MM.1S (cell line): ENCODE data around the gene NUSAP1.
"Not testable (repeated sequence)": the region's sequence is repeated elsewhere in the genome, so short reads cannot be mapped to it uniquely, and the experiment has no call there.

Source experiments
- DNase-seq: peaks from one replicate; pipeline ENCODE4 v3.0.0-alpha.2; 2015
- H2AFZ ChIP-seq: fragments of 300-600 bp; sonication (generic); 2 replicates; pipeline ENCODE4 v1.6.0; 2016; ENCODE audit warnings: antibody characterized with exemption, low read length
- H3F3A ChIP-seq: fragments of 300-600 bp; sonication (generic); 2 replicates; pipeline ENCODE4 v1.6.1; 2016; ENCODE audit warnings: mild to moderate bottlenecking, antibody characterized with exemption, low read length, moderate library complexity, mixed read lengths; ENCODE audit not compliant: insufficient read depth
- H3K27ac ChIP-seq: fragments of 300-600 bp; sonication (generic); 2 replicates; pipeline ENCODE4 v1.5.1; 2016; ENCODE audit warnings: mild to moderate bottlenecking, low read length
- H3K27me3 ChIP-seq: fragments of 300-600 bp; sonication (generic); replicated peaks from 2 replicates; pipeline ENCODE4 v1.6.0; 2016; ENCODE audit warnings: low read length; ENCODE audit not compliant: insufficient read depth
- H3K36me3 ChIP-seq: fragments of 300-600 bp; sonication (generic); replicated peaks from 2 replicates; pipeline ENCODE4 v1.6.1; 2016; ENCODE audit warnings: mild to moderate bottlenecking, low read length, mixed read lengths; ENCODE audit not compliant: insufficient read depth
- H3K4me1 ChIP-seq: fragments of 300-600 bp; sonication (generic); 2 replicates; pipeline ENCODE4 v1.6.1; 2016; ENCODE audit warnings: low read length, mixed read lengths
- H3K4me2 ChIP-seq: fragments of 300-600 bp; sonication (generic); 2 replicates; pipeline ENCODE4 v1.6.0; 2016; ENCODE audit warnings: low read depth, low read length
- H3K4me3 ChIP-seq: fragments of 300-600 bp; sonication (generic); 2 replicates; pipeline ENCODE4 v1.5.1; 2016; ENCODE audit warnings: low read length, mixed read lengths
- H3K79me2 ChIP-seq: fragments of 300-600 bp; sonication (generic); 2 replicates; pipeline ENCODE4 v1.6.1; 2016; ENCODE audit warnings: mixed run types, low read length, mixed read lengths
- H3K9ac ChIP-seq: fragments of 300-600 bp; sonication (generic); 2 replicates; pipeline ENCODE4 v1.6.1; 2016; ENCODE audit warnings: low read length, mixed read lengths
- H3K9me2 ChIP-seq: fragments of 300-600 bp; sonication (generic); replicated peaks from 2 replicates; pipeline ENCODE4 v1.6.1; 2016; ENCODE audit warnings: mild to moderate bottlenecking, low read length, mixed read lengths; ENCODE audit not compliant: insufficient read depth
- H3K9me3 ChIP-seq: fragments of 300-600 bp; sonication (generic); replicated peaks from 2 replicates; pipeline ENCODE4 v1.6.1; 2016; ENCODE audit warnings: mild to moderate bottlenecking, low read length, mixed read lengths; ENCODE audit not compliant: insufficient read depth
- H4K20me1 ChIP-seq: fragments of 300-600 bp; sonication (generic); 2 replicates; pipeline ENCODE4 v1.6.1; 2016; ENCODE audit warnings: mild to moderate bottlenecking, low read length, moderate library complexity, mixed read lengths; ENCODE audit not compliant: insufficient read depth
- EZH2 ChIP-seq: fragments of 300-600 bp; sonication (generic); optimal IDR thresholded peaks from 2 replicates; pipeline ENCODE3; 2017; ENCODE audit warnings: low read depth, mild to moderate bottlenecking, antibody characterized with exemption, low read length, mixed read lengths
- EZH2phosphoT487 ChIP-seq: fragments of 300-600 bp; sonication (generic); IDR thresholded peaks from 2 replicates; pipeline ENCODE4 v1.6.1; 2018; ENCODE audit warnings: antibody characterized with exemption, low read length
- TF ChIP-seq, protein P1 (sequence below): fragments of 300-600 bp; sonication (generic); IDR thresholded peaks from 2 replicates; pipeline ENCODE4 v1.5.1; 2016; ENCODE audit warnings: antibody characterized with exemption, low read length, mixed read lengths

The NUSAP1 gene

DNA sequence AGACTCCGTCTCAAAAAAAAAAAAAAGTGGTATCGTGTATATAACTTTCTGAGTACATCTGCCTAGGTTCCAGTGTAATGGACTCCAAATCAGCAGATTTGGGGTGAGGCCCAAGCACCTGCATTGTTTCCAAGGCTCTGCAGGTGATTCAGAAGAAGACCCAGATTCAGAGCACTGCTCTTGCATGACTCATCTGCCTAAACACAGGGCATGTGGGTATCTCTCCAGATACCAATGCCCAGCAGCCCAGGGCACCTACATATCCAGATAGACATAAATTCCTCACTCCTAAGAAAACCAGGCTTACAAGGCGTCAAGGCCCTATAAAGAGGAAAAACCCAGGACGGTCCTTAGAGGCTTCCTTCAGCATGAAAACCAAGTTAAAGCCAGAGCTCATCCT is 45.3 kb downstream of the NUSAP1 start:
- H2AFZ ChIP-seq, result no peak overlapping the region
- H3K4me1 ChIP-seq, result no peaks in the 10 kb centered on the region
- TF ChIP-seq, protein P1, sequence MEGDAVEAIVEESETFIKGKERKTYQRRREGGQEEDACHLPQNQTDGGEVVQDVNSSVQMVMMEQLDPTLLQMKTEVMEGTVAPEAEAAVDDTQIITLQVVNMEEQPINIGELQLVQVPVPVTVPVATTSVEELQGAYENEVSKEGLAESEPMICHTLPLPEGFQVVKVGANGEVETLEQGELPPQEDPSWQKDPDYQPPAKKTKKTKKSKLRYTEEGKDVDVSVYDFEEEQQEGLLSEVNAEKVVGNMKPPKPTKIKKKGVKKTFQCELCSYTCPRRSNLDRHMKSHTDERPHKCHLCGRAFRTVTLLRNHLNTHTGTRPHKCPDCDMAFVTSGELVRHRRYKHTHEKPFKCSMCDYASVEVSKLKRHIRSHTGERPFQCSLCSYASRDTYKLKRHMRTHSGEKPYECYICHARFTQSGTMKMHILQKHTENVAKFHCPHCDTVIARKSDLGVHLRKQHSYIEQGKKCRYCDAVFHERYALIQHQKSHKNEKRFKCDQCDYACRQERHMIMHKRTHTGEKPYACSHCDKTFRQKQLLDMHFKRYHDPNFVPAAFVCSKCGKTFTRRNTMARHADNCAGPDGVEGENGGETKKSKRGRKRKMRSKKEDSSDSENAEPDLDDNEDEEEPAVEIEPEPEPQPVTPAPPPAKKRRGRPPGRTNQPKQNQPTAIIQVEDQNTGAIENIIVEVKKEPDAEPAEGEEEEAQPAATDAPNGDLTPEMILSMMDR, result no peak
- no peak for TF ChIP-seq EZH2
- TF ChIP-seq EZH2phosphoT487, result no peak
- H3K27me3 ChIP-seq, result no peaks in the 10 kb centered on the region
- H3K9me2 ChIP-seq, result no peaks in the 10 kb centered on the region
- H4K20me1 ChIP-seq, result no peaks in the 10 kb centered on the region
- no peaks in the 10 kb centered on the region for H3K9me3 ChIP-seq
- no peak for DNase-seq
- no peak overlapping the region for H3K27ac ChIP-seq
- H3K36me3 ChIP-seq, result peaks cover 22% of the 10 kb centered on the region
- no peak overlapping the region for H3K9ac ChIP-seq
- H3F3A ChIP-seq, result peaks cover 5% of the 10 kb centered on the region
- 0 out of 2 replicates have a peak, but pooled peaks cover 2% of the 10 kb centered on the region for H3K79me2 ChIP-seq
- no peak overlapping the region for H3K4me3 ChIP-seq
- no peak overlapping the region for H3K4me2 ChIP-seq

DNA sequence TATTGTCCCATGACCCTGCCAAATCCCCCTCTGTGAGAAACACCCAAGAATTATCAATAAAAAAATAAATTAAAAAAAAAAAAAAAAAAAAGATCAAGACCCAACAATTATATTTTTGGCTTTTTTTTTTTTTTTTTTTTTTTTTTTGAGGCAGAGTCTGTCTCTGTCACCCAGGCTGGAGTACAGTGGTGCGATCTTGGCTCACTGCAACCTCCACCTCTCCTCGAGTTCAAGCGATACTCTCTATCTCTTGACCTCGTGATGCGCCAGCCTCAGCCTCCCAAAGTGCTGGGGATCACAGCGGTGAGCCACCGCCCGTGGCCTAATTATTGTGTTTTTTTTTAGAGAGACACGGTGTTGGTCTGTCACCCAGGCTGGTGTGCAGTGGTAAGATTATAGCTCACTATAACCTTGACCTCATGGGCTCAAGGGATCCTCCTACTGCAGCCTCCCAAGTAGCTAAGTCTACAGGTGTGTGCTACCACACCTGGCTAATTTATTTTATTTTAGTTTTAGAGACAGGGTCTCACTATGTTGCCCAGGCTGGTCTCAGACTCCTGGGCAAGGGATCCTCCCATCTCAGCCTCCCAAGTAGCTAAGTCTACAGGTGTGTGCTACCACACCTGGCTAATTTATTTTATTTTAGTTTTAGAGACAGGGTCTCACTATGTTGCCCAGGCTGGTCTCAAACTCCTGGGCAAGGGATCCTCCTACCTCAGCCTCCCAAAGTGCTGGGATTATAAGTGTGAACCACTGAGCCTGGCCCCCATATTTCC is 51.5 kb downstream of the NUSAP1 start:
- H3K36me3 ChIP-seq, result peaks cover 11% of the 10 kb centered on the region; the same call in 1 of the 2 replicates
- not testable (repeated sequence) for H4K20me1 ChIP-seq, H3F3A ChIP-seq, H3K4me2 ChIP-seq, H3K9me3 ChIP-seq, H3K79me2 ChIP-seq, H2AFZ ChIP-seq, H3K4me1 ChIP-seq, H3K9ac ChIP-seq, H3K27me3 ChIP-seq, H3K4me3 ChIP-seq, H3K27ac ChIP-seq, H3K9me2 ChIP-seq, DNase-seq

DNA sequence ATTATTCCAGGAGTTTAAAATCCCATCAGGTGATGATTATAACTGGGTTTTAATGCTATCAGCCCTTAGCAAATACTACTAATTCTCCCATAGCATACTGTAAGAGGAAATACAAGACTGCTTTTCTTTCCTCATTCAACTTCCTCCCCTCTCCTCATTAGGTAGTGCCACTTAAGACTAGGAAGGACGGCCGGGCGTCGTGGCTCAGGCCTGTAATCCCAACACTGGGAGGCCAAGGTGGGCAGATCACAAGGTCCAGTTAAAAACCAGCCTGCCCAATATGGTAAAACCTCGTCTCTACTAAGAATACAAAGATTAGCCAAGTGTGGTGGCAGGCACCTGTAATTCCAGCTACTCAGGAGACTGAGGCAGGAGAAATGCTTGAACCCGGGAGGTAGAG is 55.0 kb downstream of the NUSAP1 start:
- no peak overlapping the region for H3K27ac ChIP-seq
- no peak overlapping the region for H3K9ac ChIP-seq
- H3K4me2 ChIP-seq, result no peak overlapping the region
- H3F3A ChIP-seq, result 0 out of 2 replicates have a peak, but pooled peaks cover under 1% of the 10 kb centered on the region
- TF ChIP-seq EZH2phosphoT487, result no peak
- no peak for TF ChIP-seq EZH2
- TF ChIP-seq, protein P1, result no peak
- H3K79me2 ChIP-seq, result no peaks in the 10 kb centered on the region
- H3K9me2 ChIP-seq, result no peaks in the 10 kb centered on the region
- H3K9me3 ChIP-seq, result no peaks in the 10 kb centered on the region
- H2AFZ ChIP-seq, result no peak overlapping the region
- no peaks in the 10 kb centered on the region for H3K27me3 ChIP-seq
- no peaks in the 10 kb centered on the region for H4K20me1 ChIP-seq
- no peaks in the 10 kb centered on the region for H3K36me3 ChIP-seq
- H3K4me1 ChIP-seq, result no peaks in the 10 kb centered on the region
- no peak overlapping the region for H3K4me3 ChIP-seq
- no peak for DNase-seq

DNA sequence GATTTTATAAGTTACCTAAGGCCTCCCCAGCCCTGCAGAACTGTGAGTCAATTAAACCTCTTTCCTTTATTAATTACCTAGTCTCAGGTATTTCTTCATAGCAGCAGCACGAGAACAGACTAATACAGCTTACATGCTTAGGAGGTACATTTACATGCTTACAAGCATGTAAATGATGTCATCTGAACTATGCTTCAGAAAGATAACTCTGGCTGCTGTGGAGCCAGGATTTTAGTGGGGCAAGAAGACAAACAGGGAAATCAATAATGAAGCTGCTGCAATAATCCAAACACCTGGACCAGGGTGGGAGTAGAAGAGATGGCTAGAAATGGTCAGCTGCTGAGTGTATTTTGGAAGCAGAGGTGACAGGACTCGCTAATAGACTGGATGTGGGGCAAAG is 60.0 kb downstream of the NUSAP1 start:
- peaks cover 7% of the 10 kb centered on the region for H3K4me1 ChIP-seq
- no peak overlapping the region for H3K4me3 ChIP-seq
- H3K9me2 ChIP-seq, result no peaks in the 10 kb centered on the region
- no peak overlapping the region for H2AFZ ChIP-seq
- H3K36me3 ChIP-seq, result peaks cover 5% of the 10 kb centered on the region; the same call in 1 of the 2 replicates
- no peaks in the 10 kb centered on the region for H4K20me1 ChIP-seq
- H3F3A ChIP-seq, result peaks cover 11% of the 10 kb centered on the region
- H3K27me3 ChIP-seq, result no peaks in the 10 kb centered on the region
- H3K9ac ChIP-seq, result no peak overlapping the region
- TF ChIP-seq, protein P1, result no peak
- TF ChIP-seq EZH2, result no peak
- no peak for DNase-seq
- no peak overlapping the region for H3K4me2 ChIP-seq
- H3K9me3 ChIP-seq, result no peaks in the 10 kb centered on the region
- no peaks in the 10 kb centered on the region for H3K79me2 ChIP-seq
- H3K27ac ChIP-seq, result no peak overlapping the region
